Peyer's patch (tissue), 4 donors: ENCODE data around the gene ANKIB1. TPM values are rescaled to one million over a fixed set of nuclear protein-coding genes. Genes with fewer than 3 reads are reported as not detected.
A peak's percentile ranks its signal among the peaks of the same experiment; 100 is the strongest.

Experiments used
- DNase-seq, 3 donors: peaks; one replicate each; pipeline ENCODE4 v3.0.0-alpha.2; 2017 to 2019
- H3K27ac ChIP-seq, 4 donors: fragments of 200-600 bp; sonication (generic); one replicate each; pipeline ENCODE4 v1.5.1; 2016 to 2019
- H3K27me3 ChIP-seq, 2 donors: fragments of 200-600 bp; sonication (generic); one replicate each; pipeline ENCODE4 v1.5.1; 2019
- H3K36me3 ChIP-seq, 3 donors: fragments of 200-600 bp; sonication (generic); one replicate each; pipeline ENCODE4 v1.5.1; 2016 to 2019
- H3K4me1 ChIP-seq, 4 donors: fragments of 200-600 bp; sonication (generic); one replicate each; pipeline ENCODE4 v1.5.1; 2016 to 2019
- H3K4me3 ChIP-seq, 4 donors: fragments of 200-600 bp; sonication (generic); 1 replicate in 3 of 4; 2 replicates in 1 of 4; pipeline ENCODE4 v1.5.1; 2016 to 2019; ENCODE audit warnings: mild to moderate bottlenecking in 1 of 4
- H3K9me3 ChIP-seq, 4 donors: fragments of 200-600 bp; sonication (generic); one replicate each; pipeline ENCODE4 v1.5.1; 2016 to 2019; ENCODE audit warnings: mild to moderate bottlenecking in 1 of 4
- POLR2A ChIP-seq, 2 donors: fragments of 450-650 bp; IDR thresholded peaks; one replicate each; pipeline ENCODE4 v1.5.1; 2017; ENCODE audit warnings: antibody characterized with exemption in 2 of 2, mild to moderate bottlenecking in 2 of 2, moderate library complexity in 2 of 2
- total RNA-seq, 4 donors: library from RNA; depleted of rRNA; stranded (reverse); fragments of >200 nt; gene quantifications; one replicate each; pipeline ENCODE4 v1.1.0, GENCODE V29; 2016
- TF ChIP-seq, protein P1 (sequence below), 6 experiments: fragments of 450-650 bp in 4 of 6; fragments of 200-600 bp in 2 of 6; sonication (generic) in 1 of 6; IDR thresholded peaks; one replicate each; pipeline ENCODE4 v1.5.1; 2017 to 2019; ENCODE audit warnings: antibody characterized with exemption in 6 of 6, mild to moderate bottlenecking in 3 of 6, moderate library complexity in 1 of 6

Gene ANKIB1
- total RNA-seq, 4 donors from 2014 or later: 37.8 to 82.5 (median 47.1) TPM

GRCh38 chr7:92422926-92423325 is 177.2 kb downstream of the ANKIB1 start:
- Histone ChIP-seq H3K4me3 (no peak overlapping the region), H3K36me3 (no peaks in the 10 kb centered on the region), H3K9me3 (no peaks in the 10 kb centered on the region), H3K4me1 (no peaks in the 10 kb centered on the region), H3K27ac (no peak overlapping the region), H3K27me3 (no peaks in the 10 kb centered on the region)
- no peak for DNase-seq
- TF ChIP-seq, protein P1, sequence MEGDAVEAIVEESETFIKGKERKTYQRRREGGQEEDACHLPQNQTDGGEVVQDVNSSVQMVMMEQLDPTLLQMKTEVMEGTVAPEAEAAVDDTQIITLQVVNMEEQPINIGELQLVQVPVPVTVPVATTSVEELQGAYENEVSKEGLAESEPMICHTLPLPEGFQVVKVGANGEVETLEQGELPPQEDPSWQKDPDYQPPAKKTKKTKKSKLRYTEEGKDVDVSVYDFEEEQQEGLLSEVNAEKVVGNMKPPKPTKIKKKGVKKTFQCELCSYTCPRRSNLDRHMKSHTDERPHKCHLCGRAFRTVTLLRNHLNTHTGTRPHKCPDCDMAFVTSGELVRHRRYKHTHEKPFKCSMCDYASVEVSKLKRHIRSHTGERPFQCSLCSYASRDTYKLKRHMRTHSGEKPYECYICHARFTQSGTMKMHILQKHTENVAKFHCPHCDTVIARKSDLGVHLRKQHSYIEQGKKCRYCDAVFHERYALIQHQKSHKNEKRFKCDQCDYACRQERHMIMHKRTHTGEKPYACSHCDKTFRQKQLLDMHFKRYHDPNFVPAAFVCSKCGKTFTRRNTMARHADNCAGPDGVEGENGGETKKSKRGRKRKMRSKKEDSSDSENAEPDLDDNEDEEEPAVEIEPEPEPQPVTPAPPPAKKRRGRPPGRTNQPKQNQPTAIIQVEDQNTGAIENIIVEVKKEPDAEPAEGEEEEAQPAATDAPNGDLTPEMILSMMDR (IDR thresholded peaks at IDR 0.05): no peak
- no peak for TF ChIP-seq POLR2A (IDR thresholded peaks at IDR 0.05)

DNA sequence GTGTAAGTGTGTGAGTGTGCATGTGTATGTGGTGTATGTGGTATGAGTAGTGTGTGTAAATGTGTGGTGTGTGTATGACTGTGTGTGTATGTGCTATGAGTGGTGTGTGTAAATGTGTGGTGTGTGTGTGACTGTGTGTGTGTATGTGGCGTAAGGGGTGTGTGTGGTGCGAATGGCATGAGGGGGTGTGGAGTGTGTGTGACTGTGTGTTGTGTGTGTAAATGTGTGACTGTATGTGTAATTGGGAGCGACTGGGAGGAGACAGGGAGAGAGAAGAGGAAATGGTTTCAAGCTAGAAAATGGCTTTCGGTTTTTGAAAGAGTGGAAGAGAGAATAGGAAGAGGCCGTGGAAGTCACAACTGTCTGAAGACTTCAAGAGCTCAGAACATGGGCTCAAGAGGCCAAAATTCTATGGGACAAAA is 177.9 kb downstream of the ANKIB1 start:
- DNase-seq: no peak
- H3K27ac ChIP-seq: no peak overlapping the region
- H3K4me1 ChIP-seq: no peaks in the 10 kb centered on the region
- H3K4me3 ChIP-seq: no peak overlapping the region
- TF ChIP-seq POLR2A (IDR thresholded peaks at IDR 0.05): no peak
- TF ChIP-seq, protein P1 (IDR thresholded peaks at IDR 0.05): no peak
- H3K36me3 ChIP-seq: no peaks in the 10 kb centered on the region
- H3K27me3 ChIP-seq: no peaks in the 10 kb centered on the region
- H3K9me3 ChIP-seq: no peaks in the 10 kb centered on the region

DNA sequence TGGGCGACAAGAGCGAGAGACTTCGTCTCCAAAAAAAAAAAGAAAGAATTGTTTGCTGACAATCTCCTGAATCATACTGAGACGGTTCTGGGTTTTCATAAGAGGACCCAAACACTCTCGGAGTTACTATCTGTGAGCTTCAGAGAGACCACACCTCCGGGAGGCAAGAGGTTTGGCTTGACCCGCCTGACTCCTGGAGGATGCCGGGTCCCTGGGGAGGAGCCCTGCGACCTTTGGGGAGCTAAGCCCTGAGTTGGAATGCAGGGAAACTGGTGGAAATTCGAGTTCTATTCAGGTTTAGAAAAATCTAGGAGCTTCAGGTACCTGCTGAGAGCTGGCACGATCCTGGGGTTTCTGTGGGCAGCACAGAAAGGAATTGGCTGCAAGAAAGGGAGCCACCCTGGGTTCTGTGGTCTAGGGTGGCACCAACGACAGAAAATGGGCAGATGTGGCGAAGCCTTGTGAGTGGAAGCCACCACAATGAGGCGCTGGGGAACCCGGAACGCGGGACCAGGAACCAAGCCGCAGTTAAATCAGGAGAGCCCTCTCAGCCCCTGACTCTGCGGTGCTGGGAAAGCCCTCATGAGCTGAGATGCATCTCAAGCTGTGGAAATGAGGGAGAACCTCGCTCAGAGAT is 179.7 kb downstream of the ANKIB1 start:
- Histone ChIP-seq H3K36me3 (no peaks in the 10 kb centered on the region), H3K4me3 (no peak overlapping the region), H3K27ac (no peak overlapping the region), H3K9me3 (no peaks in the 10 kb centered on the region), H3K27me3 (no peaks in the 10 kb centered on the region), H3K4me1 (no peaks in the 10 kb centered on the region)
- TF ChIP-seq POLR2A (IDR thresholded peaks at IDR 0.05): no peak
- TF ChIP-seq, protein P1 (IDR thresholded peaks at IDR 0.05): no peak
- peak in 1 of 3 donors; percentile 56 for DNase-seq

DNA sequence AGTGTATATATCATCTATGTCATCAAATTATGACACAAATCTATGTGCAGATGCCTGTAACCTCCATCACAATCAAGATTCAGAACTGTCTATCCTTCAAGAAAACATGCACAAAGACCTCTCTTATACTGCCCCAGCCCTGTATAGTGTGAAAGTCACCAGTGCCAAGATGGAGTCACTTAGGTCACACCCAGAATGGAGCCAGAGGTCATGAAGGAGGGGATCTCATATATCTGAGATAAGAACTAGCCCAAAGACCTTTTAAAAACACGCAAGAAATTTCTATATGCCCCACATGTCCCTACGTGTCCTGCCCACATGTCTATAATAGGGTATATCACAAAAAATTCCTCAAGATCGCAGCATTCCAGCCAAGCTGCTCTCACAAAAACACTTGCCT is 181.4 kb downstream of the ANKIB1 start:
- H3K4me3 ChIP-seq: no peak overlapping the region
- no peaks in the 10 kb centered on the region for H3K9me3 ChIP-seq
- DNase-seq: no peak
- H3K4me1 ChIP-seq: no peaks in the 10 kb centered on the region
- H3K27ac ChIP-seq: no peak overlapping the region
- TF ChIP-seq, protein P1 (IDR thresholded peaks at IDR 0.05): no peak
- no peak for TF ChIP-seq POLR2A (IDR thresholded peaks at IDR 0.05)
- H3K36me3 ChIP-seq: no peaks in the 10 kb centered on the region
- H3K27me3 ChIP-seq: no peaks in the 10 kb centered on the region

- Histone ChIP-seq H3K4me3 (no peak overlapping the region), H3K9me3 (no peaks in the 10 kb centered on the region), H3K27ac (no peak overlapping the region), H3K27me3 (no peaks in the 10 kb centered on the region), H3K4me1 (no peaks in the 10 kb centered on the region), H3K36me3 (no peaks in the 10 kb centered on the region)
- DNase-seq: no peak
- TF ChIP-seq, protein P1 (IDR thresholded peaks at IDR 0.05): no peak
- no peak for TF ChIP-seq POLR2A (IDR thresholded peaks at IDR 0.05)
Measured at GRCh38 chr7:92432299-92432946, 186.6 kb downstream of the ANKIB1 start.
